Breast epithelium (tissue), 4 donors: ENCODE data around the gene SNRNP200. TPM values are rescaled to one million over a fixed set of nuclear protein-coding genes. Genes with fewer than 3 reads are reported as not detected.
"Not testable (repeated sequence)": the region's sequence is repeated elsewhere in the genome, so short reads cannot be mapped to it uniquely, and the experiment has no call there.

Experiments
- DNase-seq, 2 donors: peaks; one replicate each; pipeline ENCODE4 v3.0.0-alpha.2; 2019; ENCODE audit warnings: low spot score in 2 of 2
- H3K27ac ChIP-seq, 2 donors: fragments of 200-600 bp; sonication (generic) in 1 of 2; one replicate each; pipeline ENCODE4 v1.5.1; 2016 to 2019; ENCODE audit warnings: mild to moderate bottlenecking in 1 of 2
- H3K27me3 ChIP-seq, 2 donors: fragments of 200-600 bp; sonication (generic) in 1 of 2; one replicate each; pipeline versions ENCODE4 v1.5.1 to v1.6.0; 2017 to 2019; ENCODE audit warnings: control low read depth in 1 of 2, mild to moderate bottlenecking in 1 of 2
- H3K36me3 ChIP-seq: fragments of 200-600 bp; one replicate; pipeline ENCODE4 v1.5.1; 2019
- H3K4me1 ChIP-seq, 2 donors: fragments of 200-600 bp; sonication (generic); one replicate each; pipeline ENCODE4 v1.5.1; 2016 to 2019; ENCODE audit warnings: control low read depth in 1 of 2
- H3K4me3 ChIP-seq, 3 donors: fragments of 200-600 bp; sonication (generic); 1 replicate in 2 of 3; 2 replicates in 1 of 3; pipeline ENCODE4 v1.5.1; 2016 to 2019; ENCODE audit warnings: mild to moderate bottlenecking in 3 of 3, moderate library complexity in 2 of 3
- H3K9me3 ChIP-seq, 2 donors: fragments of 200-600 bp; sonication (generic) in 1 of 2; one replicate each; pipeline ENCODE4 v1.5.1; 2016 to 2019; ENCODE audit warnings: control low read depth in 1 of 2
- CTCF ChIP-seq, 3 donors: fragments of 450-650 bp; IDR thresholded peaks; one replicate each; pipeline ENCODE4 v1.5.1; 2016 to 2017; ENCODE audit warnings: antibody characterized with exemption in 3 of 3, mild to moderate bottlenecking in 3 of 3, moderate library complexity in 3 of 3
- POLR2A ChIP-seq: fragments of 450-650 bp; IDR thresholded peaks from one replicate; pipeline ENCODE4 v1.6.1; 2016; ENCODE audit warnings: antibody characterized with exemption, mild to moderate bottlenecking, moderate library complexity
- POLR2AphosphoS5 ChIP-seq, 3 donors: sonication (generic); formaldehyde crosslinking; IDR thresholded peaks; one replicate each; pipeline ENCODE4 v1.6.1; 2017; ENCODE audit warnings: antibody characterized with exemption in 3 of 3
- intact Hi-C: fragments of 100-400 bp; cut with DNase I; formaldehyde crosslinking; loops from one replicate; pipeline ENCODE4 v1.15.1; 2023; ENCODE audit warnings: low total_unique reads
- total RNA-seq, 3 donors: library from RNA; depleted of rRNA; stranded (reverse); fragments of >200 nt; gene quantifications; one replicate each; pipeline ENCODE4 v1.1.0, GENCODE V29; 2016

Gene SNRNP200
- total RNA-seq, 3 donors from 2014 or later, result 99.4 to 111 (median 109) TPM

GRCh38 chr2:96258166-96259022 is 47.0 kb downstream of the SNRNP200 start:
- Histone ChIP-seq H3K27me3 (no peaks in the 10 kb centered on the region), H3K9me3 (no peaks in the 10 kb centered on the region), H3K27ac (peak overlapping the region; percentile 88 to 90), H3K4me1 (peaks cover 3 to 18% of the 10 kb centered on the region in 2 donors), H3K36me3 (peaks cover 11% of the 10 kb centered on the region), H3K4me3 (no peak overlapping the region)
- DNase-seq, result no peak
- TF ChIP-seq POLR2A, result no peak
- no peak for TF ChIP-seq CTCF (IDR thresholded peaks at IDR 0.05)
- TF ChIP-seq POLR2AphosphoS5 (IDR thresholded peaks at IDR 0.05), result no peak
- intact Hi-C loops, result no loop called here

- intact Hi-C loops, DNase-seq, H3K27me3 ChIP-seq, H3K4me3 ChIP-seq, H3K9me3 ChIP-seq: not testable (repeated sequence)
- Histone ChIP-seq H3K4me1 (peaks cover 3 to 18% of the 10 kb centered on the region in 2 donors), H3K36me3 (peaks cover 11% of the 10 kb centered on the region), H3K27ac (peak overlapping the region; percentile 88 to 90)
Measured at GRCh38 chr2:96257744-96258143, 47.6 kb downstream of the SNRNP200 start.

GRCh38 chr2:96256611-96257113 is 48.7 kb downstream of the SNRNP200 start:
- no peak for DNase-seq
- intact Hi-C loops, result no loop called here
- Histone ChIP-seq H3K4me1 (peaks cover 3 to 18% of the 10 kb centered on the region in 2 donors), H3K36me3 (peaks cover 11% of the 10 kb centered on the region), H3K9me3 (no peaks in the 10 kb centered on the region), H3K27ac (peak overlapping the region; percentile 20 to 90), H3K27me3 (no peaks in the 10 kb centered on the region), H3K4me3 (no peak overlapping the region)
- TF ChIP-seq POLR2AphosphoS5 (IDR thresholded peaks at IDR 0.05) (no peak), CTCF (IDR thresholded peaks at IDR 0.05) (no peak), POLR2A (no peak)

- intact Hi-C loops, result no loop called here
- DNase-seq, result no peak
- Histone ChIP-seq H3K27ac (peak overlapping the region in 1 of 2 donors; percentile 45), H3K36me3 (peaks cover 11% of the 10 kb centered on the region), H3K9me3 (no peaks in the 10 kb centered on the region), H3K4me1 (peaks cover 0 to 4% of the 10 kb centered on the region in 2 donors), H3K4me3 (no peak overlapping the region), H3K27me3 (no peaks in the 10 kb centered on the region)
- no peak for TF ChIP-seq POLR2A
- no peak for TF ChIP-seq POLR2AphosphoS5 (IDR thresholded peaks at IDR 0.05)
- no peak for TF ChIP-seq CTCF (IDR thresholded peaks at IDR 0.05)
Measured at GRCh38 chr2:96254571-96254970, 50.8 kb downstream of the SNRNP200 start.

GRCh38 chr2:96253006-96253405 is 52.3 kb downstream of the SNRNP200 start:
- TF ChIP-seq POLR2AphosphoS5 (IDR thresholded peaks at IDR 0.05) (no peak), POLR2A (no peak), CTCF (IDR thresholded peaks at IDR 0.05) (no peak)
- no peaks in the 10 kb centered on the region for H3K27me3 ChIP-seq
- intact Hi-C loops, result no loop called here
- DNase-seq, result no peak
- peaks cover 11% of the 10 kb centered on the region for H3K36me3 ChIP-seq
- H3K27ac ChIP-seq, result peak overlapping the region; percentile 10 to 31
- H3K9me3 ChIP-seq, result no peaks in the 10 kb centered on the region
- H3K4me1 ChIP-seq, result no peaks in the 10 kb centered on the region
- no peak overlapping the region for H3K4me3 ChIP-seq
